ENCODE data around the gene PRMT1.

GRCh38 chr19:49629659-49630058 is 47.4 kb upstream of the PRMT1 start:
- no peak for TF ChIP-seq EZH2 (IDR thresholded peaks at IDR 0.05; ENCODE audit: borderline replicate concordance, insufficient read depth, low read depth, low read length, poor library complexity, severe bottlenecking)
- no peak for TF ChIP-seq CTCF (IDR thresholded peaks at IDR 0.05)

All from B cell (primary cell).